HK-2 (cell line): ENCODE measurements around the gene MAN2C1.
A peak's percentile ranks its signal among the peaks of the same experiment; 100 is the strongest.
"Not testable (repeated sequence)": the region's sequence is repeated elsewhere in the genome, so short reads cannot be mapped to it uniquely, and the experiment has no call there.

ENCODE experiments used
- DNase-seq: peaks from one replicate; pipeline ENCODE4 v3.0.0-alpha.2; 2018; ENCODE audit not compliant: unreplicated experiment

The MAN2C1 gene

GRCh38 chr15:75346796-75347221 lies 21.6 kb downstream of the MAN2C1 start, which contains the start of gene NEIL1:
Gene NEIL1, plus strand, starts transcription at chr15:75347039. Its CDS starts 1,867 bp downstream, at chr15:75348906.
- no peak for DNase-seq

- not testable (repeated sequence) for DNase-seq
Observed at GRCh38 chr15:75343953-75344352, 24.5 kb downstream of the MAN2C1 start.

- no peak for DNase-seq
Observed at GRCh38 chr15:75342221-75342620, 26.2 kb downstream of the MAN2C1 start.

GRCh38 chr15:75339531-75340240 lies 28.7 kb downstream of the MAN2C1 start:
- no peak for DNase-seq

GRCh38 chr15:75338661-75339240 lies 29.7 kb downstream of the MAN2C1 start:
- DNase-seq: no peak

GRCh38 chr15:75335705-75336355 lies 32.6 kb downstream of the MAN2C1 start, which contains the start of gene COMMD4:
Gene COMMD4, plus strand, starts transcription at chr15:75336063. Its CDS starts 27 bp downstream, at chr15:75336090.
- DNase-seq: peak; percentile 87

- no peak for DNase-seq
Observed at GRCh38 chr15:75335313-75335704, 33.1 kb downstream of the MAN2C1 start.

GRCh38 chr15:75333654-75334419 lies 34.6 kb downstream of the MAN2C1 start:
- not testable (repeated sequence) for DNase-seq

GRCh38 chr15:75332093-75332492 lies 36.3 kb downstream of the MAN2C1 start:
- DNase-seq: not testable (repeated sequence)

GRCh38 chr15:75329571-75329970 lies 38.8 kb downstream of the MAN2C1 start:
- DNase-seq: no peak

- no peak for DNase-seq
Observed at GRCh38 chr15:75328493-75329314, 39.7 kb downstream of the MAN2C1 start.

GRCh38 chr15:75327491-75327890 lies 40.9 kb downstream of the MAN2C1 start:
- no peak for DNase-seq

GRCh38 chr15:75327005-75327404 lies 41.4 kb downstream of the MAN2C1 start:
- DNase-seq: no peak

- DNase-seq: no peak
Observed at GRCh38 chr15:75325922-75326321, 42.5 kb downstream of the MAN2C1 start.

GRCh38 chr15:75321711-75322110 lies 46.7 kb downstream of the MAN2C1 start:
- no peak for DNase-seq

- not testable (repeated sequence) for DNase-seq
Observed at GRCh38 chr15:75319231-75319897, 49.0 kb downstream of the MAN2C1 start.

- DNase-seq: no peak
Observed at GRCh38 chr15:75314552-75315290, 53.7 kb downstream of the MAN2C1 start.

GRCh38 chr15:75313116-75313845 lies 55.1 kb downstream of the MAN2C1 start:
- no peak for DNase-seq

- DNase-seq: not testable (repeated sequence)
Observed at GRCh38 chr15:75312548-75312947, 55.9 kb downstream of the MAN2C1 start.
